ENCODE results near the gene PIBF1. TPM values are rescaled to one million over a fixed set of nuclear protein-coding genes. Genes with fewer than 3 reads are reported as not detected.

PIBF1 gene
- total RNA-seq, 4 donors from 2014 or later: 13.2 to 54.0 (median 30.6) TPM

- no peak for TF ChIP-seq CTCF (IDR thresholded peaks at IDR 0.05; ENCODE audit: low read depth)
Observed at GRCh38 chr13:72970301-72970880, 188.5 kb downstream of the PIBF1 start.

- no peak for TF ChIP-seq CTCF (IDR thresholded peaks at IDR 0.05; ENCODE audit: low read depth)
Observed at GRCh38 chr13:72970956-72971355, 189.0 kb downstream of the PIBF1 start.

GRCh38 chr13:72973234-72973633 lies 191.3 kb downstream of the PIBF1 start:
- TF ChIP-seq CTCF (IDR thresholded peaks at IDR 0.05; ENCODE audit: low read depth): no peak

- no peak for TF ChIP-seq CTCF (IDR thresholded peaks at IDR 0.05; ENCODE audit: low read depth)
Observed at GRCh38 chr13:72983085-72983768, 201.3 kb downstream of the PIBF1 start.

- no peak for TF ChIP-seq CTCF (IDR thresholded peaks at IDR 0.05; ENCODE audit: low read depth)
Observed at GRCh38 chr13:72985610-72986009, 203.7 kb downstream of the PIBF1 start.

GRCh38 chr13:72986197-72986596 lies 204.3 kb downstream of the PIBF1 start:
- TF ChIP-seq CTCF (IDR thresholded peaks at IDR 0.05; ENCODE audit: low read depth): no peak

- no peak for TF ChIP-seq CTCF (IDR thresholded peaks at IDR 0.05; ENCODE audit: low read depth)
Observed at GRCh38 chr13:72990953-72991352, 209.0 kb downstream of the PIBF1 start.
